HG03439 (cell line): ENCODE measurements around the gene IFT25.
A peak's percentile ranks its signal among the peaks of the same experiment; 100 is the strongest.

ENCODE experiments used
- ATAC-seq: cut with Tn5 transposase; IDR thresholded peaks from one replicate; pipeline ENCODE4 v1.9.1; 2021; ENCODE audit warnings: mild to moderate bottlenecking, moderate library complexity; ENCODE audit not compliant: unreplicated experiment

IFT25 gene

DNA sequence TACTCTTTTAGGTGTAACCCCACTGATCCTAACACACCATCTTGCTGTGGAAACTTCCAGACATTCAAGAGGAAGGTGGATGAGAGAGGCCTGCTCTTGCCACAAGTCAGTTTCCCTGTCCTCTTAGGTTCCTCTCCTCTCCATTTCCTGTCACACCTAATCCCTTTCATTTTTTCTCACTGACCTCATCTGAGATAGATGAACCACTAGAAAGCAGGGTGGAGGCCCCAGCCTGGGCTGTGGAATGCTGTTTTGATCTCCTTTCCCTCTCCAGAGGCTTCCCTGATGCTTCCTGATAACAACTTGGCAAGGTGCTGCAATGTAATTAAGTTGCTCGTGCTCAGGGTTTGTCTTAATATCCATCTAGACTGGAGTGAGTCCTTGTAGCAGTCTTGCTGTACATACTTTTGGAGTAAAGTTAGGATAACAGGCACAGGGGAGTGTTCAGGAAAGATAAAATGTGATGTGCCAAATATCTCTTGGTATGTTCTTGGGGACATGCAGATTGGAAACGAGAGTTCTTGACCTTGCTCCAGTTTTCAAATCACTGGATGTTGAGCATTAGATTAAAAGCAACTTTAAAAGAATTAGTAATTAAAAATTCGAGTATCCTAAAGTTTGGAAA, 11.8 kb upstream of the IFT25 start:
- no peak for ATAC-seq

DNA sequence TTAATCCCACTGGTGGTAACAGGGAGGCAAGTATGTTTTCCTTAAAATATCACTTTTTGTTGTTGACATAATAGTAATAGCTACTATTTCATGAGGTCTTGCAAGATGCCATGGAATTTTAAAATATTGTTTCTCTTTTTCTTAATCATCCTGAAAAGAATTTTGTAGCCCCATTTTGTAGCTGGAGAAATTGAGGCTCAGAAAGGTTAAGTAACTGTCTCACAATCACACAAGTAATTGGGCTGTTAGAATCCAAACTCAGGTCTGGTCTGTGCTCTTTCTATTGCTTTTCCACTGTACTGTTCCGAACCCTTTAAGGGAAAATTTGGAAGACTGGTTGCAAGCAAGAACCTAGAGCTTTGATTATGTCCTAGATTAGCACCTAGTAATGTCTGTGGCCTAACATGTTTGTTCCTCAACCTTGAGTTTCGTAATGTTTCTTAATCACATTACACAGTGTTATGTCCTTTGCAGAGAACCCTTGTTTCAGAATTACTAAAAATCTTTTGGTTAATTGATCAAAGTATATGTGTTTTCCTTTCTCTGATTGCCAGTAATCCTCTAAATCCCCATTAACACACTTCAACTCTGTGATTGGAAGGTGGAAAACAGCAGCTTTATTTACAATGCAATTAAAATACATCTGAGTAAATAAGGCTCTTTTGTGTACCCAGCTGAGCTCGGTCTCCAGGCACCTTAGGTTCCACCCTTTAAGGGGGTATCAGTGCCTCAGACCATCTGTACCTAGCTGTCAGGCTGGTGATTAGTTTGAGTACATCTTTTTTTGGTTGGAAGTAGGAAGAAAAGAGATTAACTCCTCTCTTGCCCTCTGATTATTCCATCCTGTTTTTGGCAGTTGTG, 11.0 kb upstream of the IFT25 start:
- no peak for ATAC-seq

DNA sequence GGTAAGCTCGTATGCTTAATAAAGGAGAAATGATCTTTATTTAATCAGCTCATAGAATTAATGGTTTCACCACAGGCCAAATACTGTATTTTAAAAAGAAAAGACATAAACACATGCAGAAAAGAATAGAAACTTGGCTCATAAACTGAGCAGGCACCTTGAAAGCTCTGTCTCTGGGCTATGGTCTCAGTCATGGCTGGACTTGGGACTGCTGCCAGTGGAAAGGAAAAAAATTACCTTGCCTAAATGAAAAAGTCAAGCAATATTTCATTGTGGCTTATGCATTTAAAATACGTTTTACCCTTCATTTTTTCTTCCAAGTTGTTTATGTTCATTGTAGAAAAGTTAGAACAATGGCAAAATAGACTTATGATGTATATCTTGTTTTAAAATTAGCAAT, 8.6 kb upstream of the IFT25 start:
- ATAC-seq: no peak

DNA sequence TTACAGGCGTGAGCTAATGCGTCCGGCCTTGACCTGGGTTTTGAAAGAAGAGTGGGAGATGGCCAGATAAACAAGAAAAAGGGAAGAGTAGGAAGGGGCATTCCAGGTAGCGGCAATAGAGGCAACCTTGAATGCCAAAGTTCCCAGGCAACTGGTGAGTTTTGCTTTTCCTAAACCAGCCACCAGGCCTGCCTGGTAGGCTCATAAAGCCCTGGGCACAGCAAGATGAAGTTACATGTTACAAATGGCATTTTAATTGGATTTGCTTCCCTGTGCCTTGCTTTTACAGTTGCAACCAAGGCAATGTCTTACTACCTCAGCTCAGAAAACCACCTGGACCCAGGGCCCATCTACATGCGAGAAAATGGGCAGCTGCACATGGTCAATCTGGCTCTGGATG, 6.2 kb upstream of the IFT25 start:
- ATAC-seq: no peak

DNA sequence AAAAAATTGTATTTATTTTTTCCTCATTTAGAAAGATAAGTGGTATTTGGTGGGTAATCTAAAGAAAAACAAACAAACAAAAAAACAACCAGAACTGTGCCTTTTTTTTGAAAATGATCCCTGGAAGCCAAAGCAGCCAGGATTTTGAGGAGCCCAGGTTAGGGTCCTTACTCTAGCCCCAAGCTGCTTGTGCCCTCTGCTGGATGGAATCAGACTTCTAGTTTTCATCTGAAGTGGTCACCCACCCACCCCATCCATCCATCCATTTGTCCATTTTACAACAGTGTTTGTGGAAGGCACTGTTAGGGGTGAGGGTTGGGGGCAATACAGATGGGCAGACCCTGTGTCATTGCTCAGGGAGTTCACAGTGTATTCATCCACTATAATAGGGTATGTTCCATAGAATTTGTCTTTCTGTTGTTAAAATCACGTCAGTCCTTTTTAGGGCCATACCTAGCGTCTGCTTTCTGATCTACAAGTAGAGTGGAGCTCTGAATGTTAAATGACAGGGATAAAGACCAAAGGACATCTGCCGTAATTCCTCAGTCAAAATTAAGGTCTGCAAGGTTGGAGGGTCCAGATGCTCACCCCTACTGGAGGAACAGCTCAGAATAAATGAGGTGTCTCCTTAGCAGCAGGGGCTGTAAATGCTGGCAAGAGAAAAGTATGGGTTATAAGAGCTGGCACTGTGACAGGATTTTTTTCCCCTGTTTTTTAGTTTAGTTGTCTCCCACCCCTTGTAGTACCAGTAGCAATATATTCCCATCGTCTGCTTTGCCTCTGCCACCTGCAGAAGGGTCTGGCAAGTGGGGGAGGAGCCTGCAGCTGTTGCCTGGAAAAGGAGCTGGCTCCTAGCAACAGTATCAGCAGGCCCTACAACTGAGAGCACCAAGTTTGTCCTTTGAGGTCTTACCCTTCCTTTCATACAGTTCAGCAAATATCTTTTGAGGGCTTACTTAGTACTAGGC, 3.8 kb upstream of the IFT25 start:
- no peak for ATAC-seq

DNA sequence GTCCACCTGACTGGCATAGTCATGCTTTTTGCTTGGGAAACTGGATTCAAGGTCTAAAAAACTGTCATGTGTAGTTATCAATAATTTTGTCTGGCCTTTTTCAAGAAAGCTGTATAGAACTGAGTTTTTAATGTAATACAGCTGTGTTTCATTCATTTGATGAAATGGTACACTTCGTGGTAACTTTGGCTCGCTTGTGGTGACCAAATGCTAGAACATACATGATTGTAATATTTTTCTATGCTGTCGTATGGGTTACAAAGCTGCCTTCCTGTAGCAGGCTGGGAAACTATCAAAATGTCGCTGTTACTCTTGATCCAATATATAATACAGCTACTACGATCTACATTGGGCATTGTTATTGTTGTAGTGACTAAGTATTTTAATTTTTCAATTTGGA, 2.8 kb upstream of the IFT25 start:
- no peak for ATAC-seq

DNA sequence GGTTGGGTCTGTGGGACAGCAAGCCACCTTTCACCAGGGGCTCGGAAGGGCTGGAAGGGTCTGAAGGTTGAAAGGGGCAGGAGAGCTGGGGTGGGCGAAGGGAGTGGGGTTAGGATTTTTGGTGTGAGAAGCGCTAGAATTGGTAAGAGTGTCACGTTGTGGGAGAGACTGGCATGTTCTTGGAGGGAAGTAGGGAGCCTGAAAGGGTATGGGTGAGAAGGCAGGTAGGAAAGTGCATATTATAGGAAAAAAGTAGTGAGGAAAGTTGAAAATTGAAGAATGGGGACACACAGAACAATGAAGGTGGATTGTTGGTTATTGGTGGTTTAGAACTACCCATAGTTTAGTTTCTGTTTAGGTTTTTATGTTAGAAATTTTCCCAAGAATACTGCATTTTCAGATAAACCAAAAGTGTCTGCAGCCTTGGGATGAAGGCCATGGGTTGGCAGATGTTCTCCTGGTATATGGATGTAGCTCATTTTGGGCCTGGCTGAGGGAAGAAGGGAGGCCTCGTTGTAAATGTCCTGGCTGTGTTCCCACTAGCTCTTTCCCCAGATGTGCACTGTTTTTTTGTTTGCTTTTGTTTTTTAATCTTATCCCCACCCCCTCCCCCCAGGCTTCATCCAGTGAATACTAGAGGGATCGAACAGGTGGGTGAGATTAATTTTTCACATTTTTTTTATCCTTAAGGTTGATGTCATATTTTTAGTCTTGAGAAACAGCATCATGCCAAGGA, 1.8 kb upstream of the IFT25 start:
- ATAC-seq: no peak

DNA sequence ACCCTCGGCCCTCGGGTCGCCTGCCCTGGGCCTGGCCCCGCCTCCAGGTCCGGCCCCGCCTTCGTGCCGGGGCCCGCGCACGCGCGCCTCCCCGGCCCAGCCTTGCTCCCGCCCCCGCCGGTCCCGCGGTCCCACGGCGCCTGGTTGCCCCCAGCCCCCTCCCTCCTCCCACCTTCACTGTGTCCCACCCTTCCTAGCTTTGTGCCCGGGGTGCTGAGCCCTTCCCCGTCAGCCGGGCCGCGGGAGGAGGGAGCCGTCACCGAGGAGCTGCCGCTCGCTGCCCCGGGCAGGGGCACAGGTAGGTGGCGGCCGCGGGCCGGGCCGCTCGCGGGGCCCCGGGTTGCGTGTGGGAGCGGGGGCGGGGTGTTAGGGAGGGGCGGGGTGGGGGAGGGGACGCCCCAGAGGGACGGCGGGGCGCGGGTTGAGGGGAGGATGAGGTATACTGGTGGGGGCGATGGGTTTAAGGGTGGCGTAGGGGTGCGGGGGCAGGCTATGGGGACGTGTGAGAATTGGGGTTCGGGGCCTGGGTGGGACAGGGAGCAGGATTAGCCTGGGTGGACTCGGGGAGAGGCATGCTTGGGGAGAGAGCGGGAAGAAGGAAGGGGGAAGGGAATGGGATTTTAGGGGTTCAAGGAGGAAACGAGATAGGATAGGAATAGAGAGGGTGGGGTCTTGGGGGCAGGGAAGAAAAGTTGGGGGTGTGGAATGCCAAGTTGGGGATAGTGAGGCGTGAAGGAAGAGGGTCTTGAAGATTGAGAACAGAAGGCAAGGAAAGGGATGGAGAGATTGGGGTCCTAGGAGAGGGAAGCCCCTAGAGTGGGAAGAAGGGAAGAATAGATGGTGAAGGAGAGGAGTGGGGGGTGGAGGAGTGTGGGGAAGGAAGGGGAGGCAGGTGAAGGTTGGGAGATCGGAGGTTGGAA, 1.0 kb upstream of the IFT25 start, which contains the start of gene LRRC42:
LRRC42 (plus strand) TSS at position 99 of the 920 bp plus-strand sequence. CDS start 5,650 bp downstream, outside the sequence.
- peak; percentile 67 for ATAC-seq

DNA sequence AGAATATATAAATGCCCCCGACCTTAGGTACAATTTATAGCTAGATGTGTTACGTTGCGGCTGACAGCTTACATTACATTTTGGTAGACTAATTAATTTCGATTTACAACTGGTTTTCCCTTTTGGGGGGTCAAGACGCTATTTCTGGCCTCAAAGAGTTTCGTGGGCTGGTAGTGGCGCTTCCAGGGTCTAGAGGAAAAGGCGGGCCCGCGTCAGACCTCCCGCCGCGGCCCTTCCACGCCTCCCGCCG, 391 bp downstream of the IFT25 start:
- ATAC-seq: no peak

DNA sequence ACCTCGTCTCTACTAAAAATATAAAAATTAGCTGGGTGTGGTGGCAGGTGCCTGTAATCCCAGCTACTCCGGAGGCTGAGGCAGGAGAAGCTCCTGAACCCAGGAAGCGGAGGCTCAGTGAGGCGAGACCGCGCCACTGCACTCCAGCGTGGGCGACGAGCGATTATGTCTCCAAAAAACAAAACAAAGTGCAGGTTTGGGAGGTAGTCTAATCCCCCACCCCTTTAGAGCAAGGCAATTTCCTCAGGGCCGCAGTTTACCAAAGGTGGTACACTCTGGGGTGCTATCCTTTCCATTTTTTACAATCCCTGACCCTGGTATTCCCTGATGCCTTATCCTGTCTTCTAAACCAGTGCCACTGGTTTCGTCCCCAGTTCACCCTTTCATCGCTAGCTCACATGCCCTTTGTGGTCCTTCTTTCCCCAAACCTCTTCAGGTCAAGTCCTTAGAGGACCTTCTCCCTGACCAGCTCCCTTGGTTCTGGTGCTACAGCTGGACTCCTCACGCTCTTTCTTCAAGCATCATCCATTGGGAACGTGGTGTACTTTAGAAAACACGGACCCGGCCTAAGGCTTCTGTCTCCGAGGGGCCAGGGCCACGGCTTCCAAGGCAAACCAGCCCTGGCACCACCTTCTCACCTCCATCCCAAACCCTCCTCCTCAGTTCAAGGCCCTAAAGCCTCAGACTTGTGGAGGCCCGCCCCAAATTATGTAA, 873 bp downstream of the IFT25 start:
- no peak for ATAC-seq

DNA sequence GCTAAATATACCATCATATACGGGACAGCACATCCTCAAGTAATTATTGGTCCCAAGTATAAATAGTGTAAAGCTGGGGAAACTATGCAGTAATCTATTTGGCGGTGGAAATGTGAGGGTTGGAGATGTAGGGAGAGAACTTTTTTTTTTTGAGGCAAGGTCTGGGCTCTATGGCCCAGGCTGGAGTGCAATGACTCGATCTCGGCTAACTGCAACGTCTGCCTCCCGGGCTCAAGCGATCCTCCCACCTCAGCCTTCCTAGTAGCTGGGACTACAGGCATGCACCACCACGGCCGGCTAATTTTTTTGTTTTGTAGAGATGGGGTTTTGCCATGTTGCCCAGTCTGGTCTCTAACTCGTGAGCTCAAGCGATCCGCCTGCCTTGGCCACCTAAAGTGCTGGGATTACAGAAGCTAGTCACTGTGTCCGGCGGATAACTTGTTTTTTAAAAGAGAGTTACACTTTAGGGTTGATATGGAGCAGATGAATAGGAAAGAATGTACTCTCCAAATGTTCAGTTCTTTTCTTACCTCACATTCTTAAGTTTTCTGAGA, 1.9 kb downstream of the IFT25 start:
- no peak for ATAC-seq

DNA sequence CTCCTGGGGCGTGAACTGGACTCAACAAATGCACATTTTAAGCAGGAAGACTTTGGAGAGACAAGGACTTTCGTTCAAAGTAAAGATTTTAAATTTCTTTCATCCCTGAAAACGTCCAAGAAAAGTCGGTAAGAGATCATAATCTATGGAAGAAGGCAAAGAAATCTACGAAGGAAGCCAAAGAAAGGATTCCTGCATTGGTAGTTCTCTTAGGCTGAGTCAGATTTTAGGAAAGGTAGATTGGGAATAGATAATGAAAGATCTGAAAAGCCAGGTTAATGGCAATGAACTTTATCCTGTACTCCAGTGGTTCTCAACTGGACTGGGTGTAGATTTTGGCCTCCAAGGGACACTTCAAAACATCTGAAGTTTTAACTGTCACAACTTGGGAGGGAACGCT, 2.4 kb downstream of the IFT25 start:
- ATAC-seq: no peak

DNA sequence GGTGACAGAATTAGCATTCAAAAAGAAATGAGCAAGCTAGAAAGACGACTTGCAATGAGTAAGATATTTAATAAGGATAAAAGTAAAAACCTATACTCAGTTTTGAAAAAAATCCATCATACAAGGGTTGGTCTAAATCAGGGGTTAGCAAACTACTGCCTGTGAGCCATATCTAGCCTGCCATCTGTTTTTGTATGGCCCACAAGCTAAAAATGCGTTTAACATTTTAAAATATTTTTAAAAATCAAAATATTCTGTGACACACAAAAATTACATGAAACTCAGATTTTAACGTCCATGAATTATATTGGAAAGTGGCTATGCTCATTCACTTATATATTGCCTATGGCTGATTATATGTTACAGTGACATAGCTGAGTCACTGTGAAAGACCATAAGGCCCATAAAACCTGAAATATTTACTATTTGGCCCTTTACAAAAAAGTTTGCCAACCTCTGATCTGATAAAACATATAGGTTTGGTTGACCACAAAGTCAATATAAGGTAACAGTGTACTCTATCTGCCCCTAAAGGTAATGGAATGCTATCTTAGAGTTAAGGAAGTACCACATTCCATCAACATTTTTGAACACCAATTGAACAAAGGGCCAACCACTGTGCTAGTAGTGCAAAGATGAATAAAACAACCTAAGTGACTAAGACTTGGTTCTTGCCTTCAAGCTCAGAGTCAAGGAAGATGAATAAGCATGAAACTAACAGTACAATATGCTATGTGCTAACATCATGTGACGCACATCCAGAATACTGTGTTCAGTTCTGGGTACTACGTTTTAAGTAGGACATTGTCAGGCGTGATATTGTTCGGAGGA, 3.2 kb downstream of the IFT25 start:
- no peak for ATAC-seq

DNA sequence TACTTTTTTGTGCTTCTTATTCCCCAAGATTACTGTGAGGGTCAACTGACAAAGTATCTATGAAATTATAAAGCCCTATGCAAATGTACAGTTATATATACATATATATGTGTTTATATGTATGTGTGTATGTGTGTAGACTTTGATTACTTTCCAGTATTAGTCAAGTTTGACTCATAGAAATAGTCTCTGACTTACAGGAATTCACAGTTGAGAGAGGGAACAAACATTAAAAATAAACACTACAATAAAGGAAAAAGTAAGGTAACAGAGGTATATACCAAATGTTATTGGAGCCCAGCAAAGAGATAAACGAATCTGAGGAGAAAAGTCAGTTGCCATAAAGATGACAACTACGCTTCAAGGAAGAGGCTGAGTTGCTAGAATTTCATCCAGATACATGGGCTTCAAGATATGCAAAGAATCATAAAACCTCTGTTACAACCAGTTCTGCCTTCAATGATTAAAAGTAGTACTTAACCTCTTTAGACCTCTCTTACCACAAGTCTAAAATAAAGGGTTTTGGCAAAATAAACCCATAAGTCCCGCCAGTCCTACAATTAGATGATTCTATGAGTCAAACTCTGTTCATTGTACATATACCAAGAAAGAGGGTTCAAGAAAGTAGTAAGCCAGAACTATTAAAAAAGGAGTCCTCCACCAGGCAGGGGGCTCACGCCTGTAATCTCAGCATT, 7.2 kb downstream of the IFT25 start:
- no peak for ATAC-seq

DNA sequence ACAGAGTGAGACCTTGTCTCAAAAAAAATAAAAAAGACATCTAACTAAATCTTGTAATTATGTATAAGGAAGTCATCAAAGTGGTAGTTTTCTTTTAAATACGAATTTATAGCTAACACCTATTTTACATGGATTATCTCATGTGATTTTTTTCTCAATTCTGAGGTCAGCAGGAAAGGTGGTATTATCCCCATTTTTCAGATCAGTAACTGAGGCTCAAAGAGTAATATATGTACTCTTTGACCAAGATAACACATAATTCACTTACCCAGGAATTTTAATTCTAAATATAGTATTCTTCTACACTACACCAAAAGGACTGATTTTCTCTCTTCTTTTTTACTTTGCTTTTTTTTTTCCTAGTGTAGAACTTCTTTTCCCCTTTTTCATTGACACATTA, 9.1 kb downstream of the IFT25 start:
- no peak for ATAC-seq

DNA sequence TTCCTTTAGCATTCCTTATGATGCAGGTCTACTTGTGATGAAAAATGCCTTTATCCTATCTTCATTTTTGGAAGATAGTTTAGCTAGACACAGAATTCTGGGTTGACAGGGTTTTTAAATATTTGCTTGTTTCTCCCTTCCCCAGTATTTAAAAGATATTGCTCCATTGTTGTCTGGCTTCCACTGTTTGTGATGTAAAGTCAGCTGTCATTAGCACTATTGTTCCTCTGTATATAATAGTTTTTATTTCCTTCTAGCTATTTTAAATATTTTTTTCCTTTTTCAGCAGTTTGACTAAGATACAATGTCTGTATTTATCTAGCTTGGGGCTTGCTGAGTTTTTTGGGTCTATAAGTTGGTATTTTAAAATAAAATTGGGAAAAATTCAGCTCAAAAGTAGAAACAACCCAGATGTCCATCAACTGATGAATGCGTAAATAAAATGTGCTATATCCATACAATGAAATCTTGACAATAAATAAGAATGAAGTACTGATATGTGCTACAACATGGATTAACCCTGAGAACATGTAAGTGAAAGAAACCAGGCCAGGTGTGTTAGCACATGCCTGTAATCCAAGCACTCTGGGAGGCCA, 11.2 kb downstream of the IFT25 start:
- ATAC-seq: no peak

DNA sequence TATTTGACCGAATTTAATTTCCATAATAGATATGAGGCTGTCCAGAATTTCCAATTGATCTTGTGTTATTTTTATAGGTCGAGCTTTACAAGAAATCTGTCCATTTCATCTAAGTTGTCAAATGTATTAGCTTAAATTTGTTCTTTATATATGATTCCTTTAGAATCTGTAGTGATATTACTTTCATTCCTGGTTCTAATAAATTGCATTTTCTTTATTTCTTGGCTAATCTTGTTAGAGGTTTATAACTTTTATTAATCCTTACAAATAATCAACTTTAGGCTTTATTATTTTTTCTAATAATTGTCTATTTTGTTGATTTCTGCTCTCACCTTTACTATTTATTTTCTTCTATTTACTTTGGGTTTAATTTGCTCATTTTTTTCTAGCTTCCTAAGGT, 14.0 kb downstream of the IFT25 start:
- ATAC-seq: no peak
